ENCODE results near the gene ACTN4.
A peak's percentile ranks its signal among the peaks of the same experiment; 100 is the strongest.

ACTN4 gene

GRCh38 chr19:38731654-38732301, 84.3 kb downstream of the ACTN4 start:
- no peak for TF ChIP-seq CTCF (conservative IDR thresholded peaks at IDR 0.05; ENCODE audit: low read depth, low read length)
- DNase-seq (ENCODE audit: low read depth) = no peak
- H3K4me3 ChIP-seq (ENCODE audit: low read length) = no peak overlapping the region

- TF ChIP-seq CTCF (conservative IDR thresholded peaks at IDR 0.05; ENCODE audit: low read depth, low read length) = no peak
- H3K4me3 ChIP-seq (ENCODE audit: low read length) = no peak overlapping the region
- DNase-seq (ENCODE audit: low read depth) = no peak
Measured at GRCh38 chr19:38733241-38733492, 85.7 kb downstream of the ACTN4 start.

GRCh38 chr19:38733493-38734175, 86.2 kb downstream of the ACTN4 start:
- no peak overlapping the region for H3K4me3 ChIP-seq (ENCODE audit: low read length)

GRCh38 chr19:38734176-38734425, 86.7 kb downstream of the ACTN4 start:
- no peak overlapping the region for H3K4me3 ChIP-seq (ENCODE audit: low read length)
- no peak for DNase-seq (ENCODE audit: low read depth)

More at GRCh38 chr19:38733493-38734175, 86.2 kb downstream of the ACTN4 start:
- no peak for DNase-seq (ENCODE audit: low read depth)
- TF ChIP-seq CTCF (conservative IDR thresholded peaks at IDR 0.05; ENCODE audit: low read depth, low read length) = no peak

GRCh38 chr19:38734426-38735256, 87.2 kb downstream of the ACTN4 start:
- TF ChIP-seq CTCF (conservative IDR thresholded peaks at IDR 0.05; ENCODE audit: low read depth, low read length) = no peak
- no peak overlapping the region for H3K4me3 ChIP-seq (ENCODE audit: low read length)
- no peak for DNase-seq (ENCODE audit: low read depth)

More at GRCh38 chr19:38734176-38734425, 86.7 kb downstream of the ACTN4 start:
- no peak for TF ChIP-seq CTCF (conservative IDR thresholded peaks at IDR 0.05; ENCODE audit: low read depth, low read length)

GRCh38 chr19:38735257-38735686, 87.8 kb downstream of the ACTN4 start:
- TF ChIP-seq CTCF (conservative IDR thresholded peaks at IDR 0.05; ENCODE audit: low read depth, low read length) = no peak
- DNase-seq (ENCODE audit: low read depth) = no peak
- H3K4me3 ChIP-seq (ENCODE audit: low read length) = peak overlapping the region; percentile 19
